Stimulated activated CD4-positive, alpha-beta T cell treated with anti-CD3 and anti-CD28 coated beads, Interleukin-4, amount 100 ng/mL, for 48 hours (primary cell): Measurements from ENCODE around the gene ZNF471.

Source experiments
- DNase-seq, 2 donors: peaks; one replicate each; pipeline ENCODE4 v3.0.0-alpha.2; 2020; ENCODE audit warnings: low read depth in 2 of 2

Gene ZNF471

GRCh38 chr19:56573914-56574313, 66.3 kb downstream of the ZNF471 start:
- no peak for DNase-seq

- DNase-seq, result no peak
Measured at GRCh38 chr19:56577719-56578602, 70.3 kb downstream of the ZNF471 start.
